Hepatocyte (in vitro differentiated cells): ENCODE results near the gene PTCD1. TPM values are rescaled to one million over a fixed set of nuclear protein-coding genes. Genes with fewer than 3 reads are reported as not detected.

Experiments
- DNase-seq: peaks from one replicate; pipeline ENCODE4 v3.0.0-alpha.2; 2016; ENCODE audit warnings: low spot score
- H2AFZ ChIP-seq: fragments of 200-600 bp; sonication (generic); 2 replicates; pipeline ENCODE4 v1.6.0; 2016; ENCODE audit warnings: antibody characterized with exemption, mild to moderate bottlenecking
- H3K27ac ChIP-seq: fragments of 200-600 bp; sonication (generic); 2 replicates; pipeline ENCODE4 v1.5.1; 2016; ENCODE audit warnings: mild to moderate bottlenecking
- H3K27me3 ChIP-seq: fragments of 200-600 bp; sonication (generic); 2 replicates; pipeline ENCODE4 v1.6.1; 2016
- H3K36me3 ChIP-seq: fragments of 200-600 bp; sonication (generic); replicated peaks from 2 replicates; pipeline ENCODE4 v1.5.1; 2016; ENCODE audit warnings: low read depth; ENCODE audit not compliant: insufficient read depth
- H3K4me1 ChIP-seq: fragments of 200-600 bp; sonication (generic); 2 replicates; pipeline ENCODE4 v1.5.1; 2016; ENCODE audit warnings: mild to moderate bottlenecking, moderate library complexity; ENCODE audit not compliant: insufficient read depth
- H3K4me2 ChIP-seq: fragments of 200-600 bp; sonication (generic); 2 replicates; pipeline ENCODE4 v1.6.0; 2016
- H3K4me3 ChIP-seq: fragments of 200-600 bp; sonication (generic); 2 replicates; pipeline ENCODE4 v1.5.1; 2016; ENCODE audit warnings: mild to moderate bottlenecking
- H3K79me2 ChIP-seq: fragments of 200-600 bp; sonication (generic); 2 replicates; pipeline ENCODE4 v1.6.0; 2017; ENCODE audit warnings: mild to moderate bottlenecking
- H3K9me2 ChIP-seq: fragments of 200-600 bp; sonication (generic); replicated peaks from 2 replicates; pipeline ENCODE4 v1.6.0; 2017; ENCODE audit warnings: mild to moderate bottlenecking; ENCODE audit not compliant: insufficient read depth
- H3K9me3 ChIP-seq: fragments of 200-600 bp; sonication (generic); 2 replicates; pipeline ENCODE4 v1.5.1; 2016; ENCODE audit warnings: low read depth, mild to moderate bottlenecking
- H4K20me1 ChIP-seq: fragments of 200-600 bp; sonication (generic); 2 replicates; pipeline ENCODE4 v1.6.0; 2016; ENCODE audit warnings: mild to moderate bottlenecking; ENCODE audit not compliant: insufficient read depth, poor library complexity, severe bottlenecking
- CTCF ChIP-seq: fragments of 200-600 bp; sonication (generic); IDR thresholded peaks from 2 replicates; pipeline ENCODE4 v1.5.1; 2016; ENCODE audit warnings: antibody characterized with exemption, mild to moderate bottlenecking; ENCODE audit not compliant: poor library complexity
- EZH2 ChIP-seq: fragments of 200-600 bp; sonication (generic); IDR thresholded peaks from 2 replicates; pipeline ENCODE4 v1.6.1; 2016; ENCODE audit warnings: antibody characterized with exemption, mild to moderate bottlenecking, borderline replicate concordance
- EZH2phosphoT487 ChIP-seq: fragments of 200-600 bp; sonication (generic); IDR thresholded peaks from one replicate; pipeline ENCODE4 v1.6.1; 2018; ENCODE audit warnings: antibody characterized with exemption, mild to moderate bottlenecking, low read depth, moderate library complexity; ENCODE audit not compliant: unreplicated experiment, severe bottlenecking
- WGBS: methylation state at CpG from one replicate; pipeline ENCODE4 v1.1.6; 2016; ENCODE audit warnings: low lambda C conversion rate; ENCODE audit errors: missing lambda C conversion rate; 5-methylcytosine and 5-hydroxymethylcytosine counted together
- polyA plus RNA-seq: library from polyadenylated mRNA; unstranded; fragments of >200 nt; fragmentation: Nextera tagmentation; extraction: Ambion mirVana; gene quantifications from 2 replicates; pipeline ENCODE4 v1.2.1, GENCODE V29; 2016
- total RNA-seq: library from RNA; depleted of rRNA; stranded (reverse); fragments of >200 nt; gene quantifications from 2 replicates; pipeline ENCODE4 v1.2.3, GENCODE V29; 2014

PTCD1 gene
- total and polyA plus RNA-seq, 2 experiments from 2014 or later: 10.8 to 11.3 TPM

- H3K9me3 ChIP-seq: no peaks in the 10 kb centered on the region
- TF ChIP-seq CTCF (no peak), EZH2phosphoT487 (no peak), EZH2 (no peak)
- no peaks in the 10 kb centered on the region for H4K20me1 ChIP-seq
- H3K79me2 ChIP-seq: no peaks in the 10 kb centered on the region
- no peak for DNase-seq
- H2AFZ ChIP-seq: no peak overlapping the region
- H3K36me3 ChIP-seq: no peaks in the 10 kb centered on the region
- no peak overlapping the region for H3K27ac ChIP-seq
- no peak overlapping the region for H3K4me3 ChIP-seq
- no peaks in the 10 kb centered on the region for H3K4me1 ChIP-seq
- H3K27me3 ChIP-seq: no peaks in the 10 kb centered on the region
- H3K9me2 ChIP-seq: no peaks in the 10 kb centered on the region
- 93% methylated on average over 11 of the region's 11 CpGs for WGBS
- H3K4me2 ChIP-seq: no peak overlapping the region
These were observed 16.4 kb downstream of the PTCD1 start for GRCh38 chr7:99422186-99422585.

- no peaks in the 10 kb centered on the region for H3K4me1 ChIP-seq
- no peaks in the 10 kb centered on the region for H3K79me2 ChIP-seq
- no peak overlapping the region for H3K4me3 ChIP-seq
- H3K27ac ChIP-seq: no peak overlapping the region
- H3K27me3 ChIP-seq: no peaks in the 10 kb centered on the region
- H3K36me3 ChIP-seq: no peaks in the 10 kb centered on the region
- H3K9me3 ChIP-seq: no peaks in the 10 kb centered on the region
- H2AFZ ChIP-seq: no peak overlapping the region
- WGBS: 82% methylated on average over 7 of the region's 7 CpGs
- no peaks in the 10 kb centered on the region for H4K20me1 ChIP-seq
- H3K4me2 ChIP-seq: no peak overlapping the region
- DNase-seq: no peak
- no peak for TF ChIP-seq CTCF
- no peak for TF ChIP-seq EZH2
- H3K9me2 ChIP-seq: no peaks in the 10 kb centered on the region
These were observed 17.6 kb downstream of the PTCD1 start for GRCh38 chr7:99420986-99421385.

- 91% methylated on average over 5 of the region's 5 CpGs for WGBS
- no peaks in the 10 kb centered on the region for H3K9me3 ChIP-seq
- no peak overlapping the region for H3K4me3 ChIP-seq
- no peak overlapping the region for H3K4me2 ChIP-seq
- no peaks in the 10 kb centered on the region for H4K20me1 ChIP-seq
- H3K79me2 ChIP-seq: no peaks in the 10 kb centered on the region
- no peak for DNase-seq
- TF ChIP-seq EZH2 (no peak), CTCF (no peak)
- no peaks in the 10 kb centered on the region for H3K36me3 ChIP-seq
- H3K9me2 ChIP-seq: no peaks in the 10 kb centered on the region
- no peaks in the 10 kb centered on the region for H3K27me3 ChIP-seq
- no peaks in the 10 kb centered on the region for H3K4me1 ChIP-seq
- H3K27ac ChIP-seq: no peak overlapping the region
- no peak overlapping the region for H2AFZ ChIP-seq
These were observed 18.4 kb downstream of the PTCD1 start for GRCh38 chr7:99420213-99420612.
